ENCODE data around the gene MAP1LC3C. TPM values are rescaled to one million over a fixed set of nuclear protein-coding genes. Genes with fewer than 3 reads are reported as not detected.

MAP1LC3C gene
- polyA plus RNA-seq, 1 donor: 0.72 TPM

DNA sequence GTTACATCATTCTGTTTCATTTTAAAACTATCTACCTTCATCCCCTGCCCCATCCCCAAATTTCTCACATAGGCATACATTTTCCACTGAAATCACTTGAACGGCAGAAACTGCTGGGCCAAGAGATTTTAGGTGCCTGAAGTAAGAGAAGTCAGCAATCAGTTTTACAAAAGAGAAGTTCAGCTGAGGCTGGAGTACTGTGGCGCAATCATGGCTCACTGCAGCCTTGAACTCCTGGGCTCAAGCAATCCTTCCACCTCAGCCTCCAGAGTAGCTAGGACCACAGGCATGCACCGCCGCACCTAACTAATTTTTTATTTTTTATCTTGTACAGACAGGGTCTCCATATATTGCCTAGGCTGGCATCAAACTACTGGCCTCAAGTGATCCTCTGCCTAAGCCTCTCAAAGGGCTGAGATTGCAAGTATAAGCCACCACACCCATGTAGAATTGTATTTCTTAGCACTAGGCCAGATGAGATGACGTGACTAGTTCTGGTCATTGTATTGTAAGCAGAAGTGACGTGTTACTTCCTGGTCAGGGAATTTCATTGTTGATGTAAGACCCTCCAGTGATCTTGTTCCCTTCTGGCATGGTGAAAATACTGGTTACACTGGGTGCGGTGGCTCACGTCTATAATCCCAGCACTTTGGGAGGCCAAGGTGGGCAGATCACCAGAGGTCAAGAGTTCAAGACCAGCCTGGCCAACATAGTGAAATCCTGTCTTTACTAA is 34.2 kb downstream of the MAP1LC3C start:
- no peaks in the 10 kb centered on the region for H3K36me3 ChIP-seq (ENCODE audit: control insufficient read depth, insufficient read depth, low read length)
- no peaks in the 10 kb centered on the region for H3K27me3 ChIP-seq (ENCODE audit: control insufficient read depth, insufficient read depth, low read length)
- no CpG with 5 or more reads among the region's 8 CpGs for WGBS (ENCODE audit: insufficient coverage, low lambda C conversion rate)
- no peak for DNase-seq
- H3K4me1 ChIP-seq (ENCODE audit: control insufficient read depth, insufficient read depth, low read length): no peaks in the 10 kb centered on the region
- H3K9me3 ChIP-seq (ENCODE audit: control insufficient read depth, low read depth, low read length): no peaks in the 10 kb centered on the region
- H3K4me3 ChIP-seq (ENCODE audit: low read length): no peak overlapping the region
- no peak overlapping the region for H3K27ac ChIP-seq (ENCODE audit: low read length)

DNA sequence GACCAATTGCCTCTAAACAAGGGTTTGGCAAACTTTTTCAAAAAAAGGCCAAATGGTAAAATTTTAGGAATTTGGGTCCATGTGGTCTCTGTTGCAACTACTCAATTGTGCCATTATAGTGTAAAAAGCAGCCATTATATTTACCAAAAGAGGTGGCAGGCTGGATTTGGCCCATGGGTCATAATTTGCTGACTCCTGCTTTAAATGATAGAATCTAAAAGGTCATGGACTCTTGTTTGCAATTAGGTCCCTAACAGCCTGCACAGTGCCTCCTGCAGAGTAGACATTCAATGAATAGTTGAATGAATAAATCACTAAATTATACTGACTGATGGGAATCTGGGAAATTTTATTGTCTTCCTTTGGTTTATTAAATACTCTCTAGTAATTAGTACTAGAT is 35.2 kb downstream of the MAP1LC3C start:
- Histone ChIP-seq H3K4me1 (ENCODE audit: control insufficient read depth, insufficient read depth, low read length) (no peaks in the 10 kb centered on the region), H3K9me3 (ENCODE audit: control insufficient read depth, low read depth, low read length) (no peaks in the 10 kb centered on the region), H3K27ac (ENCODE audit: low read length) (no peak overlapping the region), H3K27me3 (ENCODE audit: control insufficient read depth, insufficient read depth, low read length) (no peaks in the 10 kb centered on the region), H3K4me3 (ENCODE audit: low read length) (no peak overlapping the region), H3K36me3 (ENCODE audit: control insufficient read depth, insufficient read depth, low read length) (no peaks in the 10 kb centered on the region)
- no peak for DNase-seq

DNA sequence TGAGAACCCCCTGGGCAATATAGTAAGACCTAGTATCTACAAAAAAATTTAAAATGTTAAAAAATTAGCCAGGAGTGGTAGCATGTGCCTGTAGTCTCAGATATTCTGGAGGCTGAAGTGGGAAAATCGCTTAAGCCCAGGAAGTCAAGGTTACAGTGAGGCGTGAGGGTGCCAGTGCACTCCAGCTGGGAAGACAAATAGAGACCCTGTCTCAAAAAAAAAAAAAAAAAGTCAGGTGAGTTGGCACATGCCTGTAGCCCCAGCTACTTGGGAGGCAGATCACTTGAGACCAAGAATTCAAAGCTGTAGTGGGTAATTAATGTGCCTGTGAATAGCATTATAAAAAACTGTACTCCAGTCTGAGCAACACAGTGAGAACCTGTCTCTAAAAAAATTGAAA is 36.7 kb downstream of the MAP1LC3C start:
- Histone ChIP-seq H3K27ac (ENCODE audit: low read length) (no peak overlapping the region), H3K4me1 (ENCODE audit: control insufficient read depth, insufficient read depth, low read length) (no peaks in the 10 kb centered on the region), H3K27me3 (ENCODE audit: control insufficient read depth, insufficient read depth, low read length) (no peaks in the 10 kb centered on the region), H3K4me3 (ENCODE audit: low read length) (no peak overlapping the region), H3K9me3 (ENCODE audit: control insufficient read depth, low read depth, low read length) (peaks cover 2% of the 10 kb centered on the region), H3K36me3 (ENCODE audit: control insufficient read depth, insufficient read depth, low read length) (no peaks in the 10 kb centered on the region)
- no peak for DNase-seq
- 74% methylated on average over 2 of the region's 2 CpGs for WGBS (ENCODE audit: insufficient coverage, low lambda C conversion rate)

DNA sequence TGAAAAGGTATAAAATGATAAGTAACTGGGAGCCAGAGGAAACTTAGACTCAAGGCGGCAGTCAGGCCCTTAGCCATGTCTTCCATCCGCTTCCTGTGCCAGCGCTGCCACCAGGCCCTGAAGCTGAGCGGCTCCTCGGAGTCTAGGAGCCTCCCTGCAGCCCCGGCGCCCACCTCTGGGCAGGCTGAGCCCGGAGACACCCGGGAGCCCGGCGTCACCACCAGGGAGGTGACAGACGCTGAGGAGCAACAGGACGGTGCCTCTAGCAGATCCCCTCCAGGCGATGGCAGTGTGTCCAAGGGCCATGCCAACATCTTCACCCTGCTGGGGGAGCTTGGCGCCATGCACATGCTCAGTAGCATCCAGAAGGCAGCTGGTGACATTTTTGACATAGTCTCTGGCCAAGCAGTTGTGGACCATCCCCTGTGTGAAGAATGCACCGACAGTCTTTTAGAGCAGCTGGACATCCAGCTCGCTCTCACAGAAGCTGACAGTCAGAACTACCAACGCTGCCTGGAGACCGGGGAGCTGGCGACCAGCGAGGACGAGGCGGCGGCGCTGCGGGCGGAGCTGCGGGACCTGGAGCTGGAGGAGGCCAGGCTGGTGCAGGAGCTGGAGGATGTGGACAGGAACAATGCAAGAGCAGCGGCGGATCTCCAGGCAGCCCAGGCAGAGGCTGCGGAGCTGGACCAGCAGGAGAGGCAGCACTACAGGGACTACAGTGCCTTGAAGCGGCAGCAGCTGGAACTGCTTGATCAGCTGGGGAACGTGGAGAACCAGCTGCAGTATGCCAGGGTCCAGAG is 41.0 kb downstream of the MAP1LC3C start, which contains the start of gene BECN2:
TSS of gene BECN2 (plus strand) at position 76 of the 803 bp plus-strand sequence. CDS start at position 76, 0 bp downstream.
- H3K36me3 ChIP-seq (ENCODE audit: control insufficient read depth, insufficient read depth, low read length): no peaks in the 10 kb centered on the region
- peaks cover 2% of the 10 kb centered on the region for H3K9me3 ChIP-seq (ENCODE audit: control insufficient read depth, low read depth, low read length)
- no peak within 1 kb of the TSS for H3K27ac ChIP-seq (ENCODE audit: low read length)
- DNase-seq: no peak
- no peaks in the 10 kb centered on the region for H3K27me3 ChIP-seq (ENCODE audit: control insufficient read depth, insufficient read depth, low read length)
- WGBS (ENCODE audit: insufficient coverage, low lambda C conversion rate): no CpG with 5 or more reads among the region's 33 CpGs
- no peaks in the 10 kb centered on the region for H3K4me1 ChIP-seq (ENCODE audit: control insufficient read depth, insufficient read depth, low read length)
- H3K4me3 ChIP-seq (ENCODE audit: low read length): no peak within 1 kb of the TSS

DNA sequence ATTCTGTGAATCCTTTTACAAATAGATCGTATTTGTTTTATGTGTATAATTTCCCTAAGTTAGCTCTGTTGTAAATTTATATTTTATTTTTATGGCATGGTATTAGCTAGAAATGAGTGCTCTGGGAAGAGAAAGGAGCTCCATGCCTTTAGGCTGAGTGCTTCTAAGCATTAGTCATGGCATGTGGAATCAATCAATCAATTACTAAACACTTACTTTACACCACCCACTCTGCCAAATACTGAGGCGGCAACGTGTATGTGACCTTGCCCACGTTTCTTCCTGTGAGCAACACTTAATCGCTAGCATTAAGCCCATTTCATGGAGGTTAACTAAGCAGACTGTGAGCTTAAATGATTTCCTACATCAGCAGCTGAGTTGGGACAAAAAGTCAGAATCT is 48.5 kb downstream of the MAP1LC3C start:
- H3K36me3 ChIP-seq (ENCODE audit: control insufficient read depth, insufficient read depth, low read length): no peaks in the 10 kb centered on the region
- H3K4me1 ChIP-seq (ENCODE audit: control insufficient read depth, insufficient read depth, low read length): no peaks in the 10 kb centered on the region
- DNase-seq: no peak
- H3K9me3 ChIP-seq (ENCODE audit: control insufficient read depth, low read depth, low read length): no peaks in the 10 kb centered on the region
- no peaks in the 10 kb centered on the region for H3K27me3 ChIP-seq (ENCODE audit: control insufficient read depth, insufficient read depth, low read length)
- H3K27ac ChIP-seq (ENCODE audit: low read length): no peak overlapping the region
- WGBS (ENCODE audit: insufficient coverage, low lambda C conversion rate): no CpG with 5 or more reads among the region's 5 CpGs
- H3K4me3 ChIP-seq (ENCODE audit: low read length): no peak overlapping the region

DNA sequence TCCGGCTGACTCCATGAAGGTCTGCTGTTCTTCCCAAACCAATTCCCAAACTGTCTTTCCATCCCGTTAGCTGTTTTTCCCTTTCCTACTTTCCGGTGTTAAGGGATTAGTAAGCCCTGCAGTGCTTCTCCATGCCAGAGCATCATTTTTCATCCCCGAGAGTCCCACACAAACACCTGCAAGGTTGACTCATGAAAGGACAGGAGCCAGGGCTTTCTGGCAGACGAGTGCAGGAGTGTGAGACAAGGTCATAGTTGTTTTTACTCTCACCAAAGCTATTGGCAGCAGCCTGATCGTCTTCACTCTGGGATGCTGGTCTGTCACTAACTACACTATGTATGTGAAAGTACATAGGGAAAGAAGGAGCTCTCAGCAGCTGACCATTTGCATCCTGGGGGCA is 51.5 kb downstream of the MAP1LC3C start:
- Histone ChIP-seq H3K36me3 (ENCODE audit: control insufficient read depth, insufficient read depth, low read length) (no peaks in the 10 kb centered on the region), H3K4me1 (ENCODE audit: control insufficient read depth, insufficient read depth, low read length) (no peaks in the 10 kb centered on the region), H3K27ac (ENCODE audit: low read length) (no peak overlapping the region), H3K27me3 (ENCODE audit: control insufficient read depth, insufficient read depth, low read length) (no peaks in the 10 kb centered on the region), H3K9me3 (ENCODE audit: control insufficient read depth, low read depth, low read length) (no peaks in the 10 kb centered on the region), H3K4me3 (ENCODE audit: low read length) (no peak overlapping the region)
- no peak for DNase-seq
- 94% methylated on average over 2 of the region's 6 CpGs for WGBS (ENCODE audit: insufficient coverage, low lambda C conversion rate)

Other genes with a start within 250 kb of the MAP1LC3C start
- 5.3 TPM for gene EXO1, start 150.9 kb downstream of the MAP1LC3C start, polyA plus RNA-seq
- not detected for gene BECN2, start 41.3 kb downstream of the MAP1LC3C start, polyA plus RNA-seq